Mucosa of gallbladder (tissue), 1 donor: ENCODE data around the gene SLC2A4. TPM values are rescaled to one million over a fixed set of nuclear protein-coding genes. Genes with fewer than 3 reads are reported as not detected.
"Not testable (repeated sequence)": the region's sequence is repeated elsewhere in the genome, so short reads cannot be mapped to it uniquely, and the experiment has no call there.

Experiments
- DNase-seq: peaks from one replicate; pipeline ENCODE4 v3.0.0-alpha.2; 2020; ENCODE audit warnings: low spot score
- total RNA-seq: library from RNA; stranded (reverse); gene quantifications from one replicate; pipeline ENCODE4 v1.2.1, GENCODE V29; 2021
- donor health status: DM: no; HTN: no; CAD: no.

SLC2A4 gene
- total RNA-seq: 7.6 TPM

GRCh38 chr17:7281074-7281952 lies at the start of gene SLC2A4:
SLC2A4 (plus strand) TSS chr17:7281718; CDS start chr17:7281935, 217 bp downstream.
- DNase-seq: peak; percentile 93

GRCh38 chr17:7232114-7232513 lies 49.4 kb upstream of the SLC2A4 start:
- no peak for DNase-seq

- DNase-seq: no peak
Measured at GRCh38 chr17:7233701-7234082, 47.8 kb upstream of the SLC2A4 start.

- DNase-seq: peak; percentile 97
Measured at GRCh38 chr17:7234083-7234951, 47.2 kb upstream of the SLC2A4 start, which contains the start of gene DVL2. DVL2 (minus strand) TSS chr17:7234517; CDS start chr17:7234262, 255 bp downstream.

- no peak for DNase-seq
Measured at GRCh38 chr17:7235693-7236665, 45.5 kb upstream of the SLC2A4 start.

- no peak for DNase-seq
Measured at GRCh38 chr17:7236808-7237207, 44.7 kb upstream of the SLC2A4 start.

GRCh38 chr17:7237266-7237760 lies 44.2 kb upstream of the SLC2A4 start:
- no peak for DNase-seq

- DNase-seq: peak; percentile 76
Measured at GRCh38 chr17:7237761-7238419, 43.6 kb upstream of the SLC2A4 start.

GRCh38 chr17:7238420-7239090 lies 43.0 kb upstream of the SLC2A4 start:
- no peak for DNase-seq

GRCh38 chr17:7239091-7240027 lies 42.2 kb upstream of the SLC2A4 start, which contains the start of gene PHF23:
PHF23 (minus strand) TSS chr17:7239457; CDS start chr17:7239279, 178 bp downstream.
- DNase-seq: peak; percentile 99

GRCh38 chr17:7240375-7240774 lies 41.1 kb upstream of the SLC2A4 start:
- no peak for DNase-seq

- no peak for DNase-seq
Measured at GRCh38 chr17:7241090-7241733, 40.3 kb upstream of the SLC2A4 start.

GRCh38 chr17:7241783-7242716 lies 39.5 kb upstream of the SLC2A4 start, which contains the start of gene GABARAP:
GABARAP (minus strand) TSS chr17:7242449; CDS start chr17:7242330, 119 bp downstream.
- DNase-seq: peak; percentile 95

GRCh38 chr17:7242717-7243452 lies 38.6 kb upstream of the SLC2A4 start:
- DNase-seq: peak; percentile 95

- DNase-seq: no peak
Measured at GRCh38 chr17:7243453-7243729, 38.1 kb upstream of the SLC2A4 start.

- DNase-seq: not testable (repeated sequence)
Measured at GRCh38 chr17:7243838-7244237, 37.7 kb upstream of the SLC2A4 start.
